ENCODE results near the gene LMAN1.

Gene LMAN1

DNA sequence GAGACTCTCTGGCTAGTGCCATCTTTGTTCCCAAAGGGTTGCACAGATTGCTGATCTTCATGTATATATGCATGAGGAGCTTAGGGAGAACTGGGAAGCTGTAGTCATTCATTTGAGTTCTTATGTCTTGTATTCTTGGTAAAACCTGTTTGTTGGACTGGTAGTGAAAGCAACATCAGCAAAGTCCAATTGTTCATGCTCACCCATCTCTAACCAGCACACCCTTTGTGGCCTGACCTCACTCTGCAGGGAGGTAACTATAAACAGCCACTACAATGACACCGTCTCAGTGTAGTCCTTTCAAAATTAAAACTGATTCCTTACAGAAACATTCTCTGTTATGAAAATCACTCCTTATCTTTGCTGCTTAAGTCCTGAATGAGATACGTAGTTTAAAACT is 13.9 kb upstream of the LMAN1 start:
- no peak overlapping the region for H3K4me3 ChIP-seq (ENCODE audit: low read depth, low read length)
- DNase-seq (ENCODE audit: low read depth): no peak
- TF ChIP-seq, protein P1, sequence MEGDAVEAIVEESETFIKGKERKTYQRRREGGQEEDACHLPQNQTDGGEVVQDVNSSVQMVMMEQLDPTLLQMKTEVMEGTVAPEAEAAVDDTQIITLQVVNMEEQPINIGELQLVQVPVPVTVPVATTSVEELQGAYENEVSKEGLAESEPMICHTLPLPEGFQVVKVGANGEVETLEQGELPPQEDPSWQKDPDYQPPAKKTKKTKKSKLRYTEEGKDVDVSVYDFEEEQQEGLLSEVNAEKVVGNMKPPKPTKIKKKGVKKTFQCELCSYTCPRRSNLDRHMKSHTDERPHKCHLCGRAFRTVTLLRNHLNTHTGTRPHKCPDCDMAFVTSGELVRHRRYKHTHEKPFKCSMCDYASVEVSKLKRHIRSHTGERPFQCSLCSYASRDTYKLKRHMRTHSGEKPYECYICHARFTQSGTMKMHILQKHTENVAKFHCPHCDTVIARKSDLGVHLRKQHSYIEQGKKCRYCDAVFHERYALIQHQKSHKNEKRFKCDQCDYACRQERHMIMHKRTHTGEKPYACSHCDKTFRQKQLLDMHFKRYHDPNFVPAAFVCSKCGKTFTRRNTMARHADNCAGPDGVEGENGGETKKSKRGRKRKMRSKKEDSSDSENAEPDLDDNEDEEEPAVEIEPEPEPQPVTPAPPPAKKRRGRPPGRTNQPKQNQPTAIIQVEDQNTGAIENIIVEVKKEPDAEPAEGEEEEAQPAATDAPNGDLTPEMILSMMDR (IDR thresholded peaks at IDR 0.05; ENCODE audit: low read depth, low read length, missing control alignments): no peak

DNA sequence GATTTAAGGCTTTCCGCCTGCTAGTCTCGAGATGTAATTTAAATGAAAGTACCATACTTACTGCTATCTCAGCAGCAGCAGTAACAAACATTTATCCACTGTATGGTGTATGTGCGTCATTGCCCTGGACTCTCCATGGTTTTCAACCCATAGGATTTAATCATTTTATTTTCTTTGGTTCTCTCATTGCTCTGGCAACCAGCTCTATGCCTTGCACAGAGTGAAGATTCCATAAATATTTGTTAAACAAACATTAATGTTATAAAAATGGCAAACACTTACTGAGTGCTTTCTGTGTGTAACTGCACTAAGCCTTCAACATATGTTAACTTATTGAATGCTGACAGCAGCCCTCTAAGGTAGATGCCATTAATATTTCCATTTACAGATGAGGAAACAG is 1.3 kb upstream of the LMAN1 start:
- no peak overlapping the region for H3K4me3 ChIP-seq (ENCODE audit: low read depth, low read length)
- DNase-seq (ENCODE audit: low read depth): no peak
- TF ChIP-seq, protein P1 (IDR thresholded peaks at IDR 0.05; ENCODE audit: low read depth, low read length, missing control alignments): no peak

- DNase-seq (ENCODE audit: low read depth): no peak
Measured at GRCh38 chr18:59359576-59359952, 499 bp upstream of the LMAN1 start.

GRCh38 chr18:59358414-59358711 is 702 bp downstream of the LMAN1 start:
- TF ChIP-seq, protein P1 (IDR thresholded peaks at IDR 0.05; ENCODE audit: low read depth, low read length, missing control alignments): no peak
- no peak for DNase-seq (ENCODE audit: low read depth)

More at GRCh38 chr18:59359576-59359952, 499 bp upstream of the LMAN1 start:
- H3K4me3 ChIP-seq (ENCODE audit: low read depth, low read length): peak overlapping the region; percentile 99
- TF ChIP-seq, protein P1 (IDR thresholded peaks at IDR 0.05; ENCODE audit: low read depth, low read length, missing control alignments): no peak

GRCh38 chr18:59357928-59358327 is 1.1 kb downstream of the LMAN1 start:
- DNase-seq (ENCODE audit: low read depth): no peak
- H3K4me3 ChIP-seq (ENCODE audit: low read depth, low read length): peak overlapping the region; percentile 99
- TF ChIP-seq, protein P1 (IDR thresholded peaks at IDR 0.05; ENCODE audit: low read depth, low read length, missing control alignments): no peak

More at GRCh38 chr18:59358414-59358711, 702 bp downstream of the LMAN1 start:
- peak overlapping the region; percentile 99 for H3K4me3 ChIP-seq (ENCODE audit: low read depth, low read length)

DNA sequence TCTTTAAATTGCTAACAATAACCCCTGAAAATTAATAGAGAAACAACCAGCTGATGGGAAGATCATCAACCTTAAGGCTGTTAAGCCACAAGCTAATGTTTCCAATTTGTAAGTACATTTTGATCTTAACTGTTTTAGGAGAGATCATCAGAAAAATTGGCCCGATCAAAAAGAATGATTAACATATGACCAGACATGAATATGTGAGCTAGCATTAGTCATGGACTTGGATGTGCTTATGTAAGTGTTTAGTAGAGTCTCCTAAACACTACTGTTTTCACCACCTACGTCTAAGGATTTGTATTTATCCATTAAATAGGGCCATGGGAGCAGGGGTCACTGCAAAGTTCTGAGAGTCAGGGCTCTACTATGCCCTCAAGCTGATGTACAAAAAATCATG is 4.3 kb downstream of the LMAN1 start:
- no peak overlapping the region for H3K4me3 ChIP-seq (ENCODE audit: low read depth, low read length)
- DNase-seq (ENCODE audit: low read depth): no peak
- TF ChIP-seq, protein P1 (IDR thresholded peaks at IDR 0.05; ENCODE audit: low read depth, low read length, missing control alignments): no peak

DNA sequence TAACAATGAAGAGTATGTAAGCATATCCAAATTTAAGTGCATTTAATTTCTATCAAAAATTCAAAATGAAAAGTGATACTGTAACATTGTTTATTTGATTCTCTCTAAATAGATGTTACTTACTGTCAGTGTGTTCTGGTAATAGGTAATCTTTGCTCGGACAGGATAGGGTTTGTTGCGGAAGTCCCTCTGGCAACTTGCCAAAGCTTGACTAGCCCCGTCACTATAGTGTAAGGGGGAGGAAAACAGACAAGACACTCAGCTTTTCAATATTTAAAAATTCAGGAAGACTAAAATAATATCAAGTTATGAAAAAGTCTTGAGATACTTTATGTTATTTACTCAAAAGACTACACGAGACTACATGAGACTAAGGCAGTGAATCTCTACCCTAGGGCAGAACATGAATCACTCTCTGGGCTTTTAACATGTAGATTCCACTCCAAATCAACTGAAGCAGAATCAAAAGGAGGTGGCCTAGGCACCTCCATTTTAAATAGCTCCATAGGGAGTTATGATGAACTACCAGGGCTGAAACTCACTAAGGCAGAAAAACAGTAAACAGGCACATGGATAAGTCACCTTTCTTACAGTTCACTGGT is 5.9 kb downstream of the LMAN1 start:
- TF ChIP-seq, protein P1 (IDR thresholded peaks at IDR 0.05; ENCODE audit: low read depth, low read length, missing control alignments): no peak
- no peak for DNase-seq (ENCODE audit: low read depth)
- H3K4me3 ChIP-seq (ENCODE audit: low read depth, low read length): no peak overlapping the region

Data from GM12864 (cell line).